Neutrophil (primary cell): ENCODE data around the gene PNPLA5.

Source experiments
- H3K27ac ChIP-seq: fragments of 200-600 bp; sonication (generic); 2 replicates; pipeline ENCODE4 v1.5.1; 2016; ENCODE audit warnings: mild to moderate bottlenecking, moderate library complexity
- H3K27me3 ChIP-seq: fragments of 200-600 bp; sonication (generic); 2 replicates; pipeline ENCODE4 v1.6.0; 2016; ENCODE audit warnings: mild to moderate bottlenecking
- H3K36me3 ChIP-seq: fragments of 200-600 bp; sonication (generic); 2 replicates; pipeline ENCODE4 v1.5.1; 2017
- H3K4me1 ChIP-seq, 2 experiments: fragments of 200-600 bp in 1 of 2; sonication (generic) in 1 of 2; 1 replicate in 1 of 2; 2 replicates in 1 of 2; pipeline versions ENCODE4 v1.5.1 to v1.6.1; 2013 to 2016; ENCODE audit warnings: low read depth in 1 of 2, low read length in 1 of 2, mild to moderate bottlenecking in 1 of 2, moderate library complexity in 1 of 2; ENCODE audit not compliant: control insufficient read depth in 1 of 2, insufficient read depth in 1 of 2
- H3K4me3 ChIP-seq, 2 experiments: fragments of 200-600 bp in 1 of 2; sonication (generic) in 1 of 2; 1 replicate in 1 of 2; 2 replicates in 1 of 2; pipeline ENCODE4 v1.5.1; 2013 to 2016; ENCODE audit warnings: low read depth in 1 of 2, low read length in 1 of 2, mild to moderate bottlenecking in 1 of 2, moderate library complexity in 1 of 2
- H3K9me3 ChIP-seq: fragments of 200-600 bp; sonication (generic); 2 replicates; pipeline ENCODE4 v1.5.1; 2016
- CTCF ChIP-seq: fragments of 200-600 bp; sonication (generic); IDR thresholded peaks from 2 replicates; pipeline ENCODE4 v1.5.1; 2016; ENCODE audit warnings: antibody characterized with exemption

PNPLA5 gene

DNA sequence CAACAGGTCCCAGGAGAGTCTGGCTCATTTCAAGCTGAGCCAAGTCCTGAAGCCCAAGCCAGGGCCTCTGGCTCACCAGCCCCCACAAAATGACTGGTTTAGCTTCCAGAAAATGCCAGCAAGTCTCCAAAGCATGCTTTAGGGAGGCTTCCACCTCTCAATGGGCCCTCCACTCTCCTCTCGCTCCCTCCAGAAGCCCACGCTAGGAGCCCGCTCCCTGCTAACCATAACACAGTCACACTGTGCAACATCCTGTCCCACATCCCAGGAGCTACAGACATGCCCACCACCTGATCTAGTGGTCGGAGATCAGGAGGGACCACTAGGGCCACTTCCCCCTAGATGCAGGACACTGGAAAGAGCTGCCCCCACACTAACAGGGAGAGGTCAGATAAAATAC, 36.4 kb downstream of the PNPLA5 start:
- TF ChIP-seq CTCF = no peak
- Histone ChIP-seq H3K4me3 (no peak overlapping the region), H3K27me3 (peaks cover 20% of the 10 kb centered on the region), H3K36me3 (no peaks in the 10 kb centered on the region), H3K9me3 (no peaks in the 10 kb centered on the region), H3K27ac (no peak overlapping the region), H3K4me1 (no peaks in the 10 kb centered on the region)

GRCh38 chr22:43854786-43855271, 37.0 kb downstream of the PNPLA5 start:
- Histone ChIP-seq H3K27ac (no peak overlapping the region), H3K4me3 (no peak overlapping the region), H3K36me3 (no peaks in the 10 kb centered on the region), H3K9me3 (no peaks in the 10 kb centered on the region), H3K4me1 (no peaks in the 10 kb centered on the region), H3K27me3 (peaks cover 14% of the 10 kb centered on the region)
- no peak for TF ChIP-seq CTCF

DNA sequence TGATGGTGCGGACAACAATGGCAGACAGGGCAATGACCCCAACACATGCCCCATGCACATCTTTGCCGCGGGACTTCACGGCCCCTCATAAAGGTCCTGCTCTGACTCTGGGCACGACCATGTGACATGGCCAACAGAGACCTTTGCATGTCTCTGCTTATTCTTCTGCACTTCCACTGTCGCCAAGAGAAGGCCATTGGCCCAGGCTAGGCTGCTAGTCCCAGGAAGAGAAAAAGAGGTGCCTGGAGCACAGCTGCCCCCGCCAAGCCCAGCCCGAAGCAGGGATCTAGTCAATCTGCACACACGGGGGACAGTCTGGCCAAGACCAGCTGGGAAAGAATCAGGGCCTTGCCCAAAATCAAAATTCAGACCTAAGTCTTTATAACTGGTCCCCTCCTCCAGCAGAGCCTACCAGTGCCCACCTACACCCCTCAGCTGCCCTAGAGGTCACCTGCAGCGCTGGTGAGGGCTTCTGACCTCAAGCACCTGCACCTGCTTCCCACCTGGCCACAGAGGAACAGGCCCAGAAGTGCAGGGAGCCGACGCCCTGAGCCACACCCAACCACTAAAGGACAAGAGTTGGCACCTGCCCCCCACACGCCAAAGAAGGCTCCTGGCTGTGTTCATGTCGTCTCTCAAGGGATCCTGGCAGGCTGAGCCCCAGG, 37.6 kb downstream of the PNPLA5 start:
- H3K9me3 ChIP-seq = no peaks in the 10 kb centered on the region
- H3K4me1 ChIP-seq = no peaks in the 10 kb centered on the region
- TF ChIP-seq CTCF = no peak
- no peak overlapping the region for H3K27ac ChIP-seq
- H3K4me3 ChIP-seq = no peak overlapping the region
- H3K27me3 ChIP-seq = peaks cover 9% of the 10 kb centered on the region
- H3K36me3 ChIP-seq = no peaks in the 10 kb centered on the region

GRCh38 chr22:43853328-43853931, 38.4 kb downstream of the PNPLA5 start:
- Histone ChIP-seq H3K4me3 (no peak overlapping the region), H3K9me3 (no peaks in the 10 kb centered on the region), H3K27me3 (peaks cover under 1% of the 10 kb centered on the region), H3K4me1 (no peaks in the 10 kb centered on the region), H3K27ac (no peak overlapping the region), H3K36me3 (no peaks in the 10 kb centered on the region)
- no peak for TF ChIP-seq CTCF

DNA sequence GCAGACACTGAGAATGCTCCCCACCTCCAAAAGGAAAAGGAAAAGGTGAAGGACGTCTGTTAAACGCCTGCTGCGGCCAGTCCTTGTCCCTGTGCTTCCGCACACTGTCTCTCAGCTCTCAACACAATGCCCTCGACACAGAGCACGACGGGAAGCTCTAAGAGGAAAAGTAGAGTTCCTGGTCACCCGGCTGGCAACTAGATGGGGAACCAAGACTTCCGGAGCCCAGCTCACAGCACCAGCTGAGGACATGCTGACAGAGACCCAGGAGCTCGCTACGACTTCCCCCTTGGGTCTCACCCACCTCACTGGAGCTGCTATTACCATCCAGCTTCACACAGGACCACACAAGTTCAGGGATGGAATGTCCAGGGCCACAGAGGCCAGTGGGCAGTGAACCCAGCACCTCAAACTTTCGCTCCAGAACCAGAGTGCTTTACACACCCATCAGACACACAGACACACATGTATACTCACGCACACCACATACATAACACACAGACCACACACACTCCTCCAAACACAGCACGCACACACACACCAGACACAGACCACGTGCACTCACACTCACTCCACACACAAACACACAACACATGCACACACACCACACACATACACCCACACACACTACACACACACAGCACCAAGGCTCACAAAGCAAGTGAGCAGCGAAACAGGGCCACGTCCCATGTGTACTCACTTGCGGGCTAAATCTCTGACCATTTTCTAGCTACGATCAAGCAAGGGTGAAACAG, 39.1 kb downstream of the PNPLA5 start:
- H3K36me3 ChIP-seq = no peaks in the 10 kb centered on the region
- no peak overlapping the region for H3K27ac ChIP-seq
- H3K4me3 ChIP-seq = no peak overlapping the region
- no peaks in the 10 kb centered on the region for H3K9me3 ChIP-seq
- TF ChIP-seq CTCF = no peak
- no peaks in the 10 kb centered on the region for H3K27me3 ChIP-seq
- H3K4me1 ChIP-seq = no peaks in the 10 kb centered on the region
